ENCODE measurements around the gene PNPLA7.

Gene PNPLA7

DNA sequence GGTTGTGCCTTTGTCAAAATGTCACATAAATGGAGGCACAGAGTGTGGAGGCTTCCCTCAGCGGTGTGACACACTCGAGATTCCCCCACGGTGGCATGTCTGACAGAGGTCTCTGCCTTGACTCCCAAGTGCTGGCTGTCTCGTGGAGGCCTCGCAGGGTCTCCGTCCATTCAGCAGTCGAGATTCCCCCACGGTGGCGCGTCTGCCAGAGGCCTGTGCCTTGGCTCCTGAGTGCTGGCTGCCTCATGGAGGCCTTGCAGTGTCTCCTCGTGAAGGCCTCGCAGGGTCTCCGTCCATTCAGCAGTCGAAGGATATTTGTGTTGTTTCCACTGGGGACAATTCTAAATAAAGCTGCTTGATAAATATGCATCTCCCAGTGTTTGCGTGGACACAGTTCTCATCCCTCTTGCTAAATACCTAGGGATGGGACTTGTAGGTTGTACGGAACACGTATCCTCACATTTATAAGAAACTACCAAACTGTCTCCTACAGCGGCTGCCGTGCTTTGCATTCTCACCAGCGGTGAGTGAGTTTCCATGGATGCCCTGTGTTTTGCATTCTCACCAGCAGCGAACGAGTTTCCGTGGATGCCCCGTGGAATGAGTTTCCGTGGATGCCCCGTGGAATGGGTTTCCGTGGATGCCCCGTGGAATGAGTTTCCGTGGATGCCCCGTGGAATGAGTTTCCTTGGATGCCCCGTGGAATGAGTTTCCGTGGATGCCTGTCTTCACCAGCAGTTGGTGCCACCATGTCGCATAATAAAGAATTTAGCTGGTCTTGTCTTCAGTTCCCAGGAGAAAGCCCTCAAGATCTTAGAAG, 25.8 kb downstream of the PNPLA7 start:
- ChIA-PET POLR2A (interaction anchor here (0.6 kb wide), 1 partner anchor 101 kb away, joined by 3 read pairs; the partner anchor contains the start of genes EXD3 and NOXA1), CTCF (interaction anchor here (0.6 to 2.2 kb wide), 12 partner anchors 10 to 237 kb away, joined by 3 to 13 read pairs (median 4); partner anchors contain the start of gene EXD3)
- no peak overlapping the region for H3K4me3 ChIP-seq (ENCODE audit: low read depth, low read length)
- H3K4me1 ChIP-seq (ENCODE audit: control insufficient read depth, insufficient read depth, low read length) = no peaks in the 10 kb centered on the region
- H3K36me3 ChIP-seq (ENCODE audit: control insufficient read depth in 2 of 2, insufficient read depth in 1 of 2, low read length in 2 of 2) = no peaks in the 10 kb centered on the region
- H3K27ac ChIP-seq (ENCODE audit: extremely low read depth, low read depth, low read length) = no peak overlapping the region
- H3K9me3 ChIP-seq (ENCODE audit: control insufficient read depth, insufficient read depth, low read depth, low read length) = no peaks in the 10 kb centered on the region
- TF ChIP-seq ZNF2 (tag by site-specific recombination; IDR thresholded peaks at IDR 0.05) (no peak), ZNF10 (tag by site-specific recombination; IDR thresholded peaks at IDR 0.05) (0 out of 2 replicates have a peak, but pooled peaks have one; percentile 44), ZNF433 (tag by site-specific recombination; IDR thresholded peaks at IDR 0.05; ENCODE audit: low read depth) (no peak), ZNF114 (tag by site-specific recombination; IDR thresholded peaks at IDR 0.05) (no peak)

DNA sequence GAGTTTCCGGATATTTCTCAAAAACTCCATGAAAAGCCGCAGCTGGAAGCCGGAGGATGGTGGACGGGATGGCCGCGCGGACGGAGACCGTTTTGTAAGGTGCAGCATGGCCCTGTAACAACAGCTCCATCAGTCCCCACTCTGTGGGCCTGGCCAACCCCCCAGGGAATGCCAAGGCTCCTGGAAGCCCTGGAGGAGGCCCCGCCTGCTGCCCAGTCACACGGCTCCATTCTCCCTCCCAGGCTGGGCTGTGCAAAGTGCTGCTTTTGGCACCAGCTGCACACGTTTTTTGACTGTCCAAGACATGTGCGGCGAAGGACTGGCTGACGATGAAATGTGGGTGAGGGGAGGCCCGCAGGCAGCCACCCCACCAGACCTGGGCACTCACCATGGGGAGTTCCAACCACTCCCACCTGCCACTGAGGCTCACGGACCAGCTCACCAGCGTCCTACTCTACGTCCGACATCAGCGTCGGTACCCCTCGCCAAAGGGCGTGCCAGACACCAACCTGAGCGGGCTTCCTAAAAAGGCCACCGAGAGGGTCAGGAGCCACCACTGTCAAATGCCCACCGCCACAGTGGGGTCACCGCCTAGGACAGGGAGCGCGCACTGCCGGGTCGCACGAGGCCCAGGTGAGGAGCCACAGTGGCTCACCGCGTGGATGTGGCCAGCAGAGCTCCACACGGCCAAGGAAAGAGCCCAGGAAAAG, 27.3 kb downstream of the PNPLA7 start:
- ChIA-PET POLR2A (no interaction called here), CTCF (interaction anchor here (0.9 to 2.2 kb wide), 5 partner anchors 9 to 236 kb away, joined by 3 to 8 read pairs (median 6); partner anchors contain the start of genes EXD3 and NOXA1)
- no peak overlapping the region for H3K4me3 ChIP-seq (ENCODE audit: low read depth, low read length)
- H3K4me1 ChIP-seq (ENCODE audit: control insufficient read depth, insufficient read depth, low read length) = no peaks in the 10 kb centered on the region
- H3K27ac ChIP-seq (ENCODE audit: extremely low read depth, low read depth, low read length) = no peak overlapping the region
- TF ChIP-seq ZNF670 (tag by site-specific recombination; IDR thresholded peaks at IDR 0.05; ENCODE audit: low read depth) (no peak), GLIS1 (tag by site-specific recombination; IDR thresholded peaks at IDR 0.05) (peak; percentile 43)
- H3K9me3 ChIP-seq (ENCODE audit: control insufficient read depth, insufficient read depth, low read depth, low read length) = no peaks in the 10 kb centered on the region
- no peaks in the 10 kb centered on the region for H3K36me3 ChIP-seq (ENCODE audit: control insufficient read depth in 2 of 2, insufficient read depth in 1 of 2, low read length in 2 of 2)

DNA sequence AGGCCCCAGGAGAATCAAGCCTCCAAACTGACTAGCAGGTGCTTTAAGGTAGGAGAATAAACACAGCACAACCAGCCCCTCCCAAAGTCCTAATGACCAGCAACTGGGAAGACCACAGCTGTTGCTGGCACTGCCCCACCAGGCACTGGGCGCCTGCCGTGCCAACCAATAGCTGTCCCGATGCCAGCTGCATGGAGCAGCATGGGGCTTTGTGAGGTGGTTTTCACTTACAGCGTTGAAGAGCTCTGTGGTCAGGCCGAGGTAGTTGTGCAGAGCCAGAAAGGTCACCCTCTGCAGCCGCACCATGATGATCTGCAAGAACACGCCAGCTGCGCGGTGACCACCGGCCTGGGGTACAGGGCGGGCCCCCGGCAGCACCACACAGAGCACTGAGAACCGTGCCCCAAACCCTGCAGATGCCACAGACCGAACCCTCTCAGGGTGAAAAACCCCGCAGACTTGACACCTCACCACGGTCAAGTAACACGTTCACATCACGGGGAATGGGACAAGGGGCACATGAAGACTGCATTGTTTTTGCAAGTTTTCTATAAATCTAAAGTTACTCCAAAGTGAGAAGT, 28.7 kb downstream of the PNPLA7 start:
- Histone ChIP-seq H3K4me3 (ENCODE audit: low read depth, low read length) (no peak overlapping the region), H3K4me1 (ENCODE audit: control insufficient read depth, insufficient read depth, low read length) (no peaks in the 10 kb centered on the region), H3K9me3 (ENCODE audit: control insufficient read depth, insufficient read depth, low read depth, low read length) (no peaks in the 10 kb centered on the region), H3K36me3 (ENCODE audit: control insufficient read depth in 2 of 2, insufficient read depth in 1 of 2, low read length in 2 of 2) (no peaks in the 10 kb centered on the region), H3K27ac (ENCODE audit: extremely low read depth, low read depth, low read length) (no peak overlapping the region)
- POLR2A ChIA-PET = no interaction called here
- TF ChIP-seq, protein P1, sequence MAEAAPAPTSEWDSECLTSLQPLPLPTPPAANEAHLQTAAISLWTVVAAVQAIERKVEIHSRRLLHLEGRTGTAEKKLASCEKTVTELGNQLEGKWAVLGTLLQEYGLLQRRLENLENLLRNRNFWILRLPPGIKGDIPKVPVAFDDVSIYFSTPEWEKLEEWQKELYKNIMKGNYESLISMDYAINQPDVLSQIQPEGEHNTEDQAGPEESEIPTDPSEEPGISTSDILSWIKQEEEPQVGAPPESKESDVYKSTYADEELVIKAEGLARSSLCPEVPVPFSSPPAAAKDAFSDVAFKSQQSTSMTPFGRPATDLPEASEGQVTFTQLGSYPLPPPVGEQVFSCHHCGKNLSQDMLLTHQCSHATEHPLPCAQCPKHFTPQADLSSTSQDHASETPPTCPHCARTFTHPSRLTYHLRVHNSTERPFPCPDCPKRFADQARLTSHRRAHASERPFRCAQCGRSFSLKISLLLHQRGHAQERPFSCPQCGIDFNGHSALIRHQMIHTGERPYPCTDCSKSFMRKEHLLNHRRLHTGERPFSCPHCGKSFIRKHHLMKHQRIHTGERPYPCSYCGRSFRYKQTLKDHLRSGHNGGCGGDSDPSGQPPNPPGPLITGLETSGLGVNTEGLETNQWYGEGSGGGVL (tag by site-specific recombination; IDR thresholded peaks at IDR 0.05) = no peak
- CTCF ChIA-PET = interaction anchor here (0.7 to 1.1 kb wide), 2 partner anchors 11 to 235 kb away, joined by 3 read pairs; no protein-coding TSS in a partner anchor

DNA sequence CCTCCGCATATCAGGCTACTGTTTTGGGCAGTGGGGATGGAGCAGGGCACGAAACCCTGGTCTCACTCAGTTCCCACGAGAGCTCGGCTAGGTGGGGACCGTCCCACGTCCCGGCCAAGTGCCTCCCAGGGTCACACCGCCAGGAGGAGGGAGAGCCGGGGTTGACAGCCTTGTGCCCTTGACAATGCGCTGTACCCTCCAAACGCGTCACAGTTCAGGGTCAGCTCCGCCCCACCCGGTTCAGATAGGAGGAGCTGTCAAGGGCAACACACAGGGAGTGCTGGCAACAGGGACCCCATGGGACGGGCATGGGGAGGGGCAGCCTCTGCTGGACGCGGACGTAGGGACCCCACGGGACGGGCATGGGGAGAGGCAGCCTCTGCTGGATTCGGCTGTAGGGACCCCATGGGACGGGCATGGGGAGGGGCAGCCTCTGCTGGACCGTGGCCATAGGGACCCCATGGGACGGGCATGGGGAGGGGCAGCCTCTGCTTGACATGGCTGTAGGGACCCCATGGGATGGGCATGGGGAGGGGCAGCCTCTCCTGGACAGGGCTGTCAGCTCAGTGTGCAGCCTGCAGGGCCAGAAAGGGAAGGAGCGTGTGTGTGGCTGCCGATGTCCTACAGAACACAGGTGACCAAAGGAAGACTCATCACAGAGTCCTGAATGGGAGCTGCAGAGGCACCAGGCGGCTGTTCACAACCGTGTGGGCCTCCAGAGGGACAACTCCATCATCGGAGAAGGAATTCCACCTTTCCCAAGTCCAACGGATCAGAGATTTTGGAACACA, 29.4 kb downstream of the PNPLA7 start:
- CTCF ChIA-PET = interaction anchor here (0.5 to 1.5 kb wide), 7 partner anchors 10 to 754 kb away, joined by 3 to 4 read pairs (median 3); no protein-coding TSS in a partner anchor
- TF ChIP-seq ZNF777 (tag by site-specific recombination; IDR thresholded peaks at IDR 0.05; ENCODE audit: borderline replicate concordance) = no peak
- no peak for TF ChIP-seq ZNF155 (tag by site-specific recombination; IDR thresholded peaks at IDR 0.05)
- no peak for TF ChIP-seq ZNF843 (tag by site-specific recombination; IDR thresholded peaks at IDR 0.05)
- no peak for TF ChIP-seq SP2 (tag by site-specific recombination; IDR thresholded peaks at IDR 0.05)
- TF ChIP-seq ZBTB17 (tag by site-specific recombination; IDR thresholded peaks at IDR 0.05) = no peak
- TF ChIP-seq, protein P2, sequence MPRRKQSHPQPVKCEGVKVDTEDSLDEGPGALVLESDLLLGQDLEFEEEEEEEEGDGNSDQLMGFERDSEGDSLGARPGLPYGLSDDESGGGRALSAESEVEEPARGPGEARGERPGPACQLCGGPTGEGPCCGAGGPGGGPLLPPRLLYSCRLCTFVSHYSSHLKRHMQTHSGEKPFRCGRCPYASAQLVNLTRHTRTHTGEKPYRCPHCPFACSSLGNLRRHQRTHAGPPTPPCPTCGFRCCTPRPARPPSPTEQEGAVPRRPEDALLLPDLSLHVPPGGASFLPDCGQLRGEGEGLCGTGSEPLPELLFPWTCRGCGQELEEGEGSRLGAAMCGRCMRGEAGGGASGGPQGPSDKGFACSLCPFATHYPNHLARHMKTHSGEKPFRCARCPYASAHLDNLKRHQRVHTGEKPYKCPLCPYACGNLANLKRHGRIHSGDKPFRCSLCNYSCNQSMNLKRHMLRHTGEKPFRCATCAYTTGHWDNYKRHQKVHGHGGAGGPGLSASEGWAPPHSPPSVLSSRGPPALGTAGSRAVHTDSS (tag by site-specific recombination; IDR thresholded peaks at IDR 0.05) = no peak
- no peak for TF ChIP-seq ZNF623 (tag by site-specific recombination; IDR thresholded peaks at IDR 0.05)
- TF ChIP-seq, protein P3, sequence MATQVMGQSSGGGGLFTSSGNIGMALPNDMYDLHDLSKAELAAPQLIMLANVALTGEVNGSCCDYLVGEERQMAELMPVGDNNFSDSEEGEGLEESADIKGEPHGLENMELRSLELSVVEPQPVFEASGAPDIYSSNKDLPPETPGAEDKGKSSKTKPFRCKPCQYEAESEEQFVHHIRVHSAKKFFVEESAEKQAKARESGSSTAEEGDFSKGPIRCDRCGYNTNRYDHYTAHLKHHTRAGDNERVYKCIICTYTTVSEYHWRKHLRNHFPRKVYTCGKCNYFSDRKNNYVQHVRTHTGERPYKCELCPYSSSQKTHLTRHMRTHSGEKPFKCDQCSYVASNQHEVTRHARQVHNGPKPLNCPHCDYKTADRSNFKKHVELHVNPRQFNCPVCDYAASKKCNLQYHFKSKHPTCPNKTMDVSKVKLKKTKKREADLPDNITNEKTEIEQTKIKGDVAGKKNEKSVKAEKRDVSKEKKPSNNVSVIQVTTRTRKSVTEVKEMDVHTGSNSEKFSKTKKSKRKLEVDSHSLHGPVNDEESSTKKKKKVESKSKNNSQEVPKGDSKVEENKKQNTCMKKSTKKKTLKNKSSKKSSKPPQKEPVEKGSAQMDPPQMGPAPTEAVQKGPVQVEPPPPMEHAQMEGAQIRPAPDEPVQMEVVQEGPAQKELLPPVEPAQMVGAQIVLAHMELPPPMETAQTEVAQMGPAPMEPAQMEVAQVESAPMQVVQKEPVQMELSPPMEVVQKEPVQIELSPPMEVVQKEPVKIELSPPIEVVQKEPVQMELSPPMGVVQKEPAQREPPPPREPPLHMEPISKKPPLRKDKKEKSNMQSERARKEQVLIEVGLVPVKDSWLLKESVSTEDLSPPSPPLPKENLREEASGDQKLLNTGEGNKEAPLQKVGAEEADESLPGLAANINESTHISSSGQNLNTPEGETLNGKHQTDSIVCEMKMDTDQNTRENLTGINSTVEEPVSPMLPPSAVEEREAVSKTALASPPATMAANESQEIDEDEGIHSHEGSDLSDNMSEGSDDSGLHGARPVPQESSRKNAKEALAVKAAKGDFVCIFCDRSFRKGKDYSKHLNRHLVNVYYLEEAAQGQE (tag by site-specific recombination; IDR thresholded peaks at IDR 0.05) = no peak
- no peak for TF ChIP-seq ZNF747 (tag by site-specific recombination; IDR thresholded peaks at IDR 0.05)
- TF ChIP-seq OSR2 (tag by site-specific recombination; IDR thresholded peaks at IDR 0.05) = no peak

More for the DNA sequence above, 29.4 kb downstream of the PNPLA7 start:
- Histone ChIP-seq H3K9me3 (ENCODE audit: control insufficient read depth, insufficient read depth, low read depth, low read length) (no peaks in the 10 kb centered on the region), H3K36me3 (ENCODE audit: control insufficient read depth in 2 of 2, insufficient read depth in 1 of 2, low read length in 2 of 2) (no peaks in the 10 kb centered on the region), H3K4me1 (ENCODE audit: control insufficient read depth, insufficient read depth, low read length) (no peaks in the 10 kb centered on the region), H3K4me3 (ENCODE audit: low read depth, low read length) (no peak overlapping the region), H3K27ac (ENCODE audit: extremely low read depth, low read depth, low read length) (no peak overlapping the region)
- POLR2A ChIA-PET = no interaction called here

Data from HEK293 (cell line).